ENCODE measurements around the gene KRTAP19-5.

- no peak for TF ChIP-seq CTCF (conservative IDR thresholded peaks at IDR 0.05; ENCODE audit: low read depth, low read length)
- TF ChIP-seq POLR2A (IDR thresholded peaks at IDR 0.05; ENCODE audit: low read depth, low read length) = no peak
- no peak for TF ChIP-seq RFX5 (IDR thresholded peaks at IDR 0.05; ENCODE audit: low read depth, low read length)
- no peak for TF ChIP-seq FOS (IDR thresholded peaks at IDR 0.05; ENCODE audit: low read depth, low read length)
- TF ChIP-seq RAD21 (IDR thresholded peaks at IDR 0.05; ENCODE audit: low read length) = no peak
- no peak for TF ChIP-seq CHD1 (IDR thresholded peaks at IDR 0.05; ENCODE audit: low read depth, low read length)
- TF ChIP-seq NFE2L2 (IDR thresholded peaks at IDR 0.05; ENCODE audit: low read depth, low read length) = no peak
- no peak for TF ChIP-seq CEBPB (IDR thresholded peaks at IDR 0.05; ENCODE audit: low read depth, low read length)
Observed at GRCh38 chr21:30478004-30478403, 23.9 kb downstream of the KRTAP19-5 start.

All from IMR-90 (cell line).